Endothelial cell of umbilical vein (primary cell): ENCODE results near the gene GATA3. TPM values are rescaled to one million over a fixed set of nuclear protein-coding genes. Genes with fewer than 3 reads are reported as not detected.

ENCODE experiments used
- BruUV-seq: library from RNA; stranded (reverse); fragments of 400-500 nt; replicated peaks from 2 replicates; lab custom pipeline; 2021; lab: Mats Ljungman, UMichigan
- CTCF ChIA-PET: fragments of 300-600, 350-600 bp; sonication (Branson Sonifier 250); formaldehyde crosslinking; loops from one replicate; lab custom pipeline; 2021; ENCODE audit warnings: antibody characterized with exemption, inconsistent platforms; lab: Charles Lee
- POLR2A ChIA-PET: fragments of 300-600, 350-600 bp; sonication (Branson Sonifier 250); formaldehyde crosslinking; loops from one replicate; lab custom pipeline; 2021; ENCODE audit warnings: antibody characterized with exemption, inconsistent platforms; lab: Charles Lee
- DNase-seq: peaks from one replicate; pipeline ENCODE4 v3.0.0-alpha.2; 2011; ENCODE audit warnings: low read depth, low spot score
- FAIRE-seq: peaks from 2 replicates; lab custom pipeline; 2011; peaks lifted over from hg19 to GRCh38; lab: Jason Lieb, UNC
- H2AFZ ChIP-seq: 2 replicates; pipeline ENCODE4 v1.6.0; 2012; ENCODE audit warnings: low read depth, low read length, control low read depth, inconsistent platforms
- H3K27ac ChIP-seq: 2 replicates; pipeline ENCODE4 v1.5.1; 2011; ENCODE audit warnings: low read depth, mild to moderate bottlenecking, control low read depth, low read length, moderate library complexity; ENCODE audit not compliant: insufficient read depth
- H3K27me3 ChIP-seq, 2 experiments: 2 replicates each; pipeline versions ENCODE4 v1.6.0 to v1.6.1; 2011; ENCODE audit warnings: low read length in 2 of 2, mixed read lengths in 1 of 2; ENCODE audit not compliant: control insufficient read depth in 2 of 2, insufficient read depth in 2 of 2
- H3K36me3 ChIP-seq, 2 experiments: 2 replicates in 1 of 2; 3 replicates in 1 of 2; pipeline ENCODE4 v1.5.1; 2011; ENCODE audit warnings: low read length in 2 of 2, mild to moderate bottlenecking in 1 of 2, moderate library complexity in 1 of 2; ENCODE audit not compliant: control insufficient read depth in 2 of 2, insufficient read depth in 2 of 2; ENCODE audit errors: extremely low read depth in 1 of 2
- H3K4me1 ChIP-seq: 3 replicates; pipeline ENCODE4 v1.5.1; 2011; ENCODE audit warnings: mild to moderate bottlenecking, low read length; ENCODE audit not compliant: control insufficient read depth, insufficient read depth; ENCODE audit errors: extremely low read depth
- H3K4me2 ChIP-seq: 2 replicates; pipeline ENCODE4 v1.6.1; 2011; ENCODE audit warnings: low read length, control low read depth, mixed read lengths; ENCODE audit not compliant: insufficient read depth
- H3K4me3 ChIP-seq, 3 experiments: fragments of 200-600 bp in 1 of 3; sonication (generic), shearing (Covaris generic) in 1 of 3; replicated peaks in 1 of 3; 2 replicates each; pipeline ENCODE4 v1.5.1; 2011 to 2016; ENCODE audit warnings: control low read depth in 3 of 3, low read length in 3 of 3, mild to moderate bottlenecking in 2 of 3, inconsistent platforms in 1 of 3, low read depth in 1 of 3, moderate library complexity in 1 of 3; ENCODE audit not compliant: insufficient read depth in 1 of 3
- H3K79me2 ChIP-seq: 2 replicates; pipeline ENCODE4 v1.6.0; 2012; ENCODE audit warnings: low read length, inconsistent platforms; ENCODE audit not compliant: control insufficient read depth, insufficient read depth
- H3K9ac ChIP-seq: replicated peaks from 2 replicates; pipeline ENCODE3; 2011; ENCODE audit warnings: low read length, control low read depth; ENCODE audit not compliant: insufficient read depth; ENCODE audit errors: extremely low read depth
- H3K9me1 ChIP-seq: replicated peaks from 3 replicates; pipeline ENCODE4 v1.6.0; 2011; ENCODE audit warnings: mild to moderate bottlenecking, low read length; ENCODE audit not compliant: control insufficient read depth, insufficient read depth; ENCODE audit errors: extremely low read depth
- H3K9me3 ChIP-seq: replicated peaks from 2 replicates; pipeline ENCODE4 v1.5.1; 2012; ENCODE audit warnings: low read length, inconsistent platforms; ENCODE audit not compliant: control insufficient read depth, insufficient read depth
- H4K20me1 ChIP-seq: replicated peaks from 2 replicates; pipeline ENCODE3; 2011; ENCODE audit warnings: mild to moderate bottlenecking, low read length; ENCODE audit not compliant: control insufficient read depth, insufficient read depth; ENCODE audit errors: extremely low read depth
- EZH2 ChIP-seq: IDR thresholded peaks from 2 replicates; pipeline ENCODE4 v1.6.1; 2012; ENCODE audit warnings: borderline replicate concordance, low read depth, mild to moderate bottlenecking, moderate library complexity, low read length, inconsistent platforms; ENCODE audit not compliant: severe bottlenecking
- FOS ChIP-seq: IDR thresholded peaks from 2 replicates; pipeline ENCODE4 v1.6.1; 2011; ENCODE audit warnings: mild to moderate bottlenecking, low read length, moderate library complexity, borderline replicate concordance; ENCODE audit not compliant: insufficient read depth
- dilution Hi-C: fragments of 300-500 bp; cut with MboI; formaldehyde crosslinking; loops from one replicate; pipeline ENCODE4 v1.15.0; 2019; ENCODE audit warnings: low sequenced_read_pairs; ENCODE audit not compliant: extremely low pct_ligation_motif_present
- intact Hi-C: fragments of 100-400 bp; cut with micrococcal nuclease; formaldehyde crosslinking; loops from one replicate; pipeline ENCODE4 v1.10.0; 2022
- polyA plus RNA-seq, 4 experiments: library from polyadenylated mRNA; depleted of rRNA in 3 of 4; stranded (reverse) in 3 of 4; unstranded in 1 of 4; fragments of >200 nt; gene quantifications; 2 replicates each; pipeline versions ENCODE4 v1.2.1 to v1.2.3, GENCODE V29; 2011 to 2012; ENCODE audit warnings: missing spikeins in 1 of 4
- total RNA-seq: library from RNA; stranded (reverse); gene quantifications from 2 replicates; pipeline ENCODE4 v1.2.3, GENCODE V29; 2021
- TF ChIP-seq, protein P1 (sequence below), 2 donors: IDR thresholded peaks; 1 replicate in 1 of 2; 2 replicates in 1 of 2; pipeline ENCODE4 v1.5.1; 2011; ENCODE audit warnings: low read length in 2 of 2, mild to moderate bottlenecking in 2 of 2, moderate library complexity in 2 of 2, control low read depth in 1 of 2, inconsistent platforms in 1 of 2, low read depth in 1 of 2; ENCODE audit not compliant: insufficient read depth in 1 of 2; ENCODE audit errors: extremely low read depth in 1 of 2

GATA3 gene
- total and polyA plus RNA-seq, 2 donors (not counting 3 experiments of a cell fraction or from before 2014, with no cell fraction given), result 9.3 to 33.0 TPM

DNA sequence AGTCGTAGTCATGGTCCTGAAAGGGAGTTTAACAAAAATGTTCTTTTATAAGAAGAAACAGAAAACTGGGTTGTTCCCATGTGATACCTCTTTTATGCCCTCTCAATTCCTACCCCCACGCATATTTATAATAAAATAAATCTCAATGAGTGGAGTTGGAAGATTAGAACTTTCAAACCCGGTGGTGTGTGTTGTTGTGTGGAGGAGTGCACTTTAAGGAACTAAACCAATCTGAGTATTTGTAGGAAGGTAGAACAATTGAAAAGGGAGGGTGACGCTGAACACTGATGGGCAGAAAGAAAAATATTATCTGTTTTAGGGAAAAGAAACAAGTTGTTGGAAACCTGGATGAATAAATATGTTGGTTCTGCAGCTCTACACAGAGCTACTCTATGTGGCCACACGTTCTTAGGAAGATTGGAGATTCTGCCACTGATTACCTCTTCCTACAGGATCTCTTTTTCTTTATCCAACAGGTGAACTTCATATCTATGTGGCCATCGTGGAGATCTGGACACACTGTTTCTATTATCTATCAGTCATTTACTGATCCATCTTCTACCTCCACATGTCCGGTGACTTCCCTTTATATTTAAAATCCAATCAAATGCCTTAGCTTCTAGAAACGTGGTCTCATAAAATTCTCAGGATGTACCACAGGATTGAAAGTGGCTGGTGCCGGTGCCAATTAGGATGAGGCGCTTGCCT lies 13.1 kb upstream of the GATA3 start:
- CTCF ChIA-PET, result interaction anchor here (1.0 to 1.8 kb wide), 2 partner anchors 9 to 169 kb away, joined by 3 to 8 read pairs; no protein-coding TSS in a partner anchor
- H3K4me2 ChIP-seq, result peak overlapping the region; percentile 50
- peak; percentile 31 for DNase-seq
- H3K4me1 ChIP-seq, result peaks cover 64% of the 10 kb centered on the region
- peaks cover 29 to 34% of the 10 kb centered on the region in 2 experiments for H3K27me3 ChIP-seq
- no peaks in the 10 kb centered on the region for H3K9me1 ChIP-seq
- intact Hi-C loops (loop anchor here (2.0 kb wide), 1 partner anchor 73 kb away; no protein-coding TSS in a partner anchor), dilution Hi-C loops (no loop called here)
- H2AFZ ChIP-seq, result peak overlapping the region; percentile 58
- no peaks in the 10 kb centered on the region for H3K79me2 ChIP-seq
- H3K4me3 ChIP-seq, result no peak overlapping the region
- no peaks in the 10 kb centered on the region for H3K36me3 ChIP-seq
- no peaks in the 10 kb centered on the region for H3K9me3 ChIP-seq
- TF ChIP-seq, protein P1, sequence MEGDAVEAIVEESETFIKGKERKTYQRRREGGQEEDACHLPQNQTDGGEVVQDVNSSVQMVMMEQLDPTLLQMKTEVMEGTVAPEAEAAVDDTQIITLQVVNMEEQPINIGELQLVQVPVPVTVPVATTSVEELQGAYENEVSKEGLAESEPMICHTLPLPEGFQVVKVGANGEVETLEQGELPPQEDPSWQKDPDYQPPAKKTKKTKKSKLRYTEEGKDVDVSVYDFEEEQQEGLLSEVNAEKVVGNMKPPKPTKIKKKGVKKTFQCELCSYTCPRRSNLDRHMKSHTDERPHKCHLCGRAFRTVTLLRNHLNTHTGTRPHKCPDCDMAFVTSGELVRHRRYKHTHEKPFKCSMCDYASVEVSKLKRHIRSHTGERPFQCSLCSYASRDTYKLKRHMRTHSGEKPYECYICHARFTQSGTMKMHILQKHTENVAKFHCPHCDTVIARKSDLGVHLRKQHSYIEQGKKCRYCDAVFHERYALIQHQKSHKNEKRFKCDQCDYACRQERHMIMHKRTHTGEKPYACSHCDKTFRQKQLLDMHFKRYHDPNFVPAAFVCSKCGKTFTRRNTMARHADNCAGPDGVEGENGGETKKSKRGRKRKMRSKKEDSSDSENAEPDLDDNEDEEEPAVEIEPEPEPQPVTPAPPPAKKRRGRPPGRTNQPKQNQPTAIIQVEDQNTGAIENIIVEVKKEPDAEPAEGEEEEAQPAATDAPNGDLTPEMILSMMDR (IDR thresholded peaks at IDR 0.05; ENCODE audit: extremely low read depth in 1 of 2, insufficient read depth in 1 of 2, low read depth in 1 of 2, low read length in 2 of 2), result no peak
- TF ChIP-seq EZH2, result peak; percentile 20
- TF ChIP-seq FOS, result no peak
- no peak overlapping the region for H3K9ac ChIP-seq
- no TSS peak for BruUV-seq
- POLR2A ChIA-PET, result no interaction called here
- H4K20me1 ChIP-seq, result no peaks in the 10 kb centered on the region
- no peak overlapping the region for H3K27ac ChIP-seq
- peak; percentile 56 for FAIRE-seq
